ENCODE data around the gene CFAP58. TPM values are rescaled to one million over a fixed set of nuclear protein-coding genes. Genes with fewer than 3 reads are reported as not detected.

Gene CFAP58
- total RNA-seq, 4 donors from 2014 or later: 0.13 to 0.41 (median 0.19) TPM; not detected in 1

DNA sequence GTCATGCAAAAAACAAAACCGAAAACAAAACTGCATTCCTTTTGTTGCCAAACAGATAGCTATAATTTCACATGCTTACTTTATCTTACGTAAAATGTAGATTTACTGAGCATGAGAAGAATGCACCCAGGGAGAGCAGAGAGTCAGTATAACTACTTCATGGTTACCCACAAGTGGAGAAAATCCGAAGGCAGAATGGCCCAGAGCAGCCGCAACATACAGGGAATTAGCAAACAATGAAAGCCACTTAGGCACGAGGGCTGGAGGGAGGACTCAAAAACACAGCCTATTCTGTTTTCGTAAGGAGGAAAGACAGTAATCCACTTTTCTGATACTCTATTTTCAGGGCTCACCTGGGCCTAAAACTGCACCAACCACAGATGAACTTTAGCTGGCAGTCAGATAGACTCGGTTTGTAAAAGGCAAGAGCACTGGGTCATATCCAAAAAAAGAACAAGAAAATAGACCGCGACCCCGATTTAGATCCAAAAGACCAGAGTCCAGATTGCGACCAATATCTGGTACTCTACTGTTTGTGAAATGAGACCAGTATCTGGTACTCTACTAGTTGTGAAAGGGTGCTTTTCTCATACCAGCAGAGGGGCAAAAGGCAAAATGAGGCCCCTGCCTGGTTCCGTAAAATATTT, 16.7 kb upstream of the CFAP58 start:
- Histone ChIP-seq H3K27me3 (no peaks in the 10 kb centered on the region), H3K9me3 (no peaks in the 10 kb centered on the region), H3K4me3 (peak overlapping the region; percentile 67 to 99 (median 98)), H3K27ac (peak overlapping the region; percentile 94 to 99 (median 99)), H3K36me3 (peaks cover 0 to 17% (median 0%) of the 10 kb centered on the region in 3 donors), H3K4me1 (peaks cover 39 to 75% (median 53%) of the 10 kb centered on the region in 3 donors)
- no peak for DNase-seq
- intact Hi-C loops (cut with DNase I): no loop called here
- 10 to 13% methylated on average over 12 of the region's 12 CpGs for WGBS, 2 donors
- no peak for TF ChIP-seq POLR2A (IDR thresholded peaks at IDR 0.05)
- TF ChIP-seq, protein P1, sequence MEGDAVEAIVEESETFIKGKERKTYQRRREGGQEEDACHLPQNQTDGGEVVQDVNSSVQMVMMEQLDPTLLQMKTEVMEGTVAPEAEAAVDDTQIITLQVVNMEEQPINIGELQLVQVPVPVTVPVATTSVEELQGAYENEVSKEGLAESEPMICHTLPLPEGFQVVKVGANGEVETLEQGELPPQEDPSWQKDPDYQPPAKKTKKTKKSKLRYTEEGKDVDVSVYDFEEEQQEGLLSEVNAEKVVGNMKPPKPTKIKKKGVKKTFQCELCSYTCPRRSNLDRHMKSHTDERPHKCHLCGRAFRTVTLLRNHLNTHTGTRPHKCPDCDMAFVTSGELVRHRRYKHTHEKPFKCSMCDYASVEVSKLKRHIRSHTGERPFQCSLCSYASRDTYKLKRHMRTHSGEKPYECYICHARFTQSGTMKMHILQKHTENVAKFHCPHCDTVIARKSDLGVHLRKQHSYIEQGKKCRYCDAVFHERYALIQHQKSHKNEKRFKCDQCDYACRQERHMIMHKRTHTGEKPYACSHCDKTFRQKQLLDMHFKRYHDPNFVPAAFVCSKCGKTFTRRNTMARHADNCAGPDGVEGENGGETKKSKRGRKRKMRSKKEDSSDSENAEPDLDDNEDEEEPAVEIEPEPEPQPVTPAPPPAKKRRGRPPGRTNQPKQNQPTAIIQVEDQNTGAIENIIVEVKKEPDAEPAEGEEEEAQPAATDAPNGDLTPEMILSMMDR (IDR thresholded peaks at IDR 0.05): no peak

DNA sequence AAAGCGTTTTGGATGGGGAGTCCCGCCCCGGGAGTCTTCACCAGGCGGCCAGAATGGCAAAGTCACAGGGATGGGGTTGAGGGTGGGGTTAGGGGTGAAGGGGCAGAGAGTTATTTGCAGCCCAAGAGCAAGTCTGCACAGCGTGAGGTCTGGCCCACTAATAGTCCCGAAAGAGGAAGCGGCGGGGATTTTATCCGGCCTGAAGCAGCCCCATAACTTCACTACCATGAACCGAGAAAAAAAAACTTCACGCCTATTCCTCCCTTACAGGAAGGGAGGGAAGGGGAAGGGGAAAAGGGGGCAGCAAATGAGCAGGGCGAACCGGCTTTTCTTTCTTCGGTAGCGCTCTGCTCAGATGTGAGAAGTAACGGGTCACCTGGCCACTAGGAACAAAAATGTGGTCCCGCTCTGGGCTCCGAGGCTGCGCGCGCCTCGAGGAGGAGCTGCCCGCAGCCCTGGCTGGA, 16.1 kb upstream of the CFAP58 start:
- Histone ChIP-seq H3K9me3 (no peaks in the 10 kb centered on the region), H3K4me1 (peaks cover 33 to 69% (median 47%) of the 10 kb centered on the region in 3 donors), H3K4me3 (peak overlapping the region; percentile 67 to 99 (median 98)), H3K36me3 (peaks cover 0 to 17% (median 0%) of the 10 kb centered on the region in 3 donors), H3K27me3 (no peaks in the 10 kb centered on the region), H3K27ac (peak overlapping the region; percentile 94 to 99 (median 99))
- TF ChIP-seq, protein P1 (IDR thresholded peaks at IDR 0.05): no peak
- peak in 2 of 4 donors; percentile 28 to 38 for TF ChIP-seq POLR2A (IDR thresholded peaks at IDR 0.05)
- DNase-seq: no peak
- WGBS, 2 donors: 0 to 1% methylated on average over 12 to 19 of the region's 23 CpGs
- intact Hi-C loops (cut with DNase I): no loop called here

GRCh38 chr10:104337985-104338735, 15.5 kb upstream of the CFAP58 start, which contains the start of gene ITPRIP:
Gene ITPRIP (minus strand): TSS chr10:104338465. CDS start chr10:104316051, 22,414 bp downstream.
- peak in 3 of 4 donors; percentile 79 to 98 (median 97) for TF ChIP-seq POLR2A (IDR thresholded peaks at IDR 0.05)
- TF ChIP-seq, protein P1 (IDR thresholded peaks at IDR 0.05): peak in 1 of 6 experiments; percentile 8
- Histone ChIP-seq H3K4me1 (peaks cover 27 to 63% (median 41%) of the 10 kb centered on the region in 3 donors), H3K36me3 (peaks cover 0 to 15% (median 0%) of the 10 kb centered on the region in 3 donors), H3K27me3 (no peaks in the 10 kb centered on the region), H3K4me3 (peak within 1 kb of the TSS; percentile 67 to 99 (median 98)), H3K9me3 (no peaks in the 10 kb centered on the region), H3K27ac (peak within 1 kb of the TSS; percentile 94 to 99 (median 99))
- intact Hi-C loops (cut with DNase I): no loop called here
- DNase-seq: peak; percentile 60
- 0 to 2% methylated on average over 9 to 12 of the region's 70 CpGs for WGBS, 2 donors

GRCh38 chr10:104339469-104340110, 14.0 kb upstream of the CFAP58 start:
- Histone ChIP-seq H3K4me1 (peaks cover 13 to 48% (median 27%) of the 10 kb centered on the region in 3 donors), H3K27ac (peak overlapping the region; percentile 94 to 99 (median 99)), H3K36me3 (peaks cover 0 to under 1% (median 0%) of the 10 kb centered on the region in 3 donors), H3K27me3 (no peaks in the 10 kb centered on the region), H3K9me3 (no peaks in the 10 kb centered on the region), H3K4me3 (peak overlapping the region; percentile 67 to 99 (median 98))
- WGBS, 2 donors: 14 to 15% methylated on average over 11 of the region's 11 CpGs
- no peak for DNase-seq
- TF ChIP-seq POLR2A (IDR thresholded peaks at IDR 0.05): no peak
- TF ChIP-seq, protein P1 (IDR thresholded peaks at IDR 0.05): no peak
- intact Hi-C loops (cut with DNase I): no loop called here
